ENCODE data around the gene CDCA5.
A peak's percentile ranks its signal among the peaks of the same experiment; 100 is the strongest.

The CDCA5 gene

GRCh38 chr11:65084598-65085375 lies 947 bp upstream of the CDCA5 start:
- in situ Hi-C loops (cut with MboI; ENCODE audit: low sequenced_read_pairs, unreplicated experiment), result no loop called here
- DNase-seq (ENCODE audit: low spot score), result no peak
- TF ChIP-seq CTCF (IDR thresholded peaks at IDR 0.05; ENCODE audit: borderline replicate concordance, control extremely low read depth, extremely low read depth, insufficient read depth, missing control alignments), result no peak

- no peak for TF ChIP-seq CTCF (IDR thresholded peaks at IDR 0.05; ENCODE audit: borderline replicate concordance, control extremely low read depth, extremely low read depth, insufficient read depth, missing control alignments)
- in situ Hi-C loops (cut with MboI; ENCODE audit: low sequenced_read_pairs, unreplicated experiment), result no loop called here
- DNase-seq (ENCODE audit: low spot score), result peak; percentile 8
Measured at GRCh38 chr11:65083134-65083833, 556 bp downstream of the CDCA5 start.

- peak; percentile 8 for DNase-seq (ENCODE audit: low spot score)
- in situ Hi-C loops (cut with MboI; ENCODE audit: low sequenced_read_pairs, unreplicated experiment), result no loop called here
- TF ChIP-seq CTCF (IDR thresholded peaks at IDR 0.05; ENCODE audit: borderline replicate concordance, control extremely low read depth, extremely low read depth, insufficient read depth, missing control alignments), result no peak
Measured at GRCh38 chr11:65078786-65079342, 5.0 kb downstream of the CDCA5 start.

GRCh38 chr11:65078151-65078550 lies 5.7 kb downstream of the CDCA5 start:
- in situ Hi-C loops (cut with MboI; ENCODE audit: low sequenced_read_pairs, unreplicated experiment), result no loop called here
- DNase-seq (ENCODE audit: low spot score), result peak; percentile 76
- peak; percentile 85 for TF ChIP-seq CTCF (IDR thresholded peaks at IDR 0.05; ENCODE audit: borderline replicate concordance, control extremely low read depth, extremely low read depth, insufficient read depth, missing control alignments)

- in situ Hi-C loops (cut with MboI; ENCODE audit: low sequenced_read_pairs, unreplicated experiment), result no loop called here
- no peak for DNase-seq (ENCODE audit: low spot score)
- TF ChIP-seq CTCF (IDR thresholded peaks at IDR 0.05; ENCODE audit: borderline replicate concordance, control extremely low read depth, extremely low read depth, insufficient read depth, missing control alignments), result no peak
Measured at GRCh38 chr11:65077451-65077850, 6.4 kb downstream of the CDCA5 start.

GRCh38 chr11:65072631-65072966 lies 11.2 kb downstream of the CDCA5 start:
- TF ChIP-seq CTCF (IDR thresholded peaks at IDR 0.05; ENCODE audit: borderline replicate concordance, control extremely low read depth, extremely low read depth, insufficient read depth, missing control alignments), result no peak
- in situ Hi-C loops (cut with MboI; ENCODE audit: low sequenced_read_pairs, unreplicated experiment), result no loop called here
- DNase-seq (ENCODE audit: low spot score), result no peak
